A204.1 (cell line): Measurements from ENCODE around the gene ST8SIA4.

Experiments
- FAIRE-seq: peaks from 2 replicates; lab custom pipeline; 2012; peaks lifted over from hg19 to GRCh38; lab: Jason Lieb, UNC

The ST8SIA4 gene, protein sequence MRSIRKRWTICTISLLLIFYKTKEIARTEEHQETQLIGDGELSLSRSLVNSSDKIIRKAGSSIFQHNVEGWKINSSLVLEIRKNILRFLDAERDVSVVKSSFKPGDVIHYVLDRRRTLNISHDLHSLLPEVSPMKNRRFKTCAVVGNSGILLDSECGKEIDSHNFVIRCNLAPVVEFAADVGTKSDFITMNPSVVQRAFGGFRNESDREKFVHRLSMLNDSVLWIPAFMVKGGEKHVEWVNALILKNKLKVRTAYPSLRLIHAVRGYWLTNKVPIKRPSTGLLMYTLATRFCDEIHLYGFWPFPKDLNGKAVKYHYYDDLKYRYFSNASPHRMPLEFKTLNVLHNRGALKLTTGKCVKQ

DNA sequence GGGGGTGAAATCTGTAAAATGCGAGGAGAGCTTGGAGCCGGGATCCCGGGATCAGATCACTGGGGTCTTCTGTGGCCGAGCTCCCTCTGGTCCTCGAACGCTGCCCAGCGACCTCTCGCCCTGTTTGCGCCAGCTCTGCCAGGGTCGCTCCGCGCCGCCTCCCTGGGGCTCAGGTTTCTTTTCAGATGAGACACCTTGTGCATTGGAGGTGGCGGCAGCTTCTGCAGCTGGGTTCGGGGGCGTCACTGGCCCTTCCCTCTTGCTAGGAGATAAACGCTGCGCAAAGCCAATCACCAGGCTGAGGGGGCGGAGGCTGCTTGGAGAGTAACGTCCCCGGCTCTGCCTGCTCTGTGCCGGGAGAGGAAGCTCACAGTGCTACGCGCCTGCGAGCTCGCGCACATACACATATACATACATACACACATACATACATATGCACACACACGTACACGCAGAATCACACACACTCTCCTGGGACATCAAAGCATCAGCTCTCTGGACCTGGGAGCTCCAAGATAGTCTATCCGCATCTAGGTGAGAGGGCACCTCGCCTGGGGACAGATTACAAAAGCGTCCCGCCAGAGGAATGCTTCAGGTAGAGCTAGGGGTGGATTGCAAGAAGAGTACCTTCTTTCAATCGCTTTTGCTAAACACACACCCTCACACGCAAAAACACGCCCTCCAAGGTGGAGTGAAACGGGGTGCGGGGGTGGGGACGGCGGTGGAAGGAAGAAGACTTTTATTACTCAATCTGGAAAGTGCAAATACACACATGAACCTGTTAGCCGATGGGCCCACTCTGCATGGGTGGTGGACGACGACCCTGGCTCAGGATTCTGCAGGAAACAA, at the start of gene ST8SIA4:
Gene ST8SIA4, minus strand, starts transcription at position 244 of the 849 bp plus-strand sequence. CDS start 327 bp downstream, outside the sequence.
- no peak for FAIRE-seq

DNA sequence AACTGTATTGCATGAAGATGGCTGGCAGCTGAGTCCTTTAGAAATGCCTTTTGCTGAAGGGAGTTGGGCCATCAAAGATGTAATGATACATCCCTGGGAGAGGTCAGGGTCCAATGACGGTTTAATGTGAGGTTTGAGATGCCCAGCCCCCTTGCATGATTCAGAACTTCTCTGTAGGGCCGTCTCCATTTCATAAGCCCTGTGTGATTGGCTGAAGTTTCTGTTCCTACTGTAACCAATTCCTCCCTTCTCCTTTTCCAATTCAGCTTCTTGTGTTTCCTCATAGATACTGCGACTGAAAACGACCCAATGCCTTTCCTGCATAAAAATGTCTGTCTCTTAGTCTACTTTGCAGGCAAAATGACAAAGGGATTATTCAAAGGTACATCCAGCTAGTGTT, 47.9 kb upstream of the ST8SIA4 start:
- no peak for FAIRE-seq

DNA sequence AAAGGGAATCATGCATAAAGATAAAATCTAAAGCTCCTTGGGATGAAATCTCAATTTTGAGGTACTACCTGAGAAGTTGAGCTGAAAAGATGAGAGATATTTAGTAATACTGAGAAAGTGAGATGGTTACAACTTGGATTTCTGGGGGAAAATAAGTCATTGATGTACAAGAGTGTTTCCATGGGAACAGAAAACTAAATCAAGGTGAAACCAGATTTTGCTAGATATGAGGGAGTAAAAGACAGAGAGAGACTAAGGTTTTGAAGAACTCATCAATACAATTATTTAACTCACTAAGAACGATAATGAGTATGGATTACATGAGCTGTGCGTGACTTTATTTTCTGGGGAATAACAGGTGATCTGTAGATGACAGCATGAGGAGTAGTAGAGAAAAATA, 10.2 kb upstream of the ST8SIA4 start:
- FAIRE-seq, result no peak

DNA sequence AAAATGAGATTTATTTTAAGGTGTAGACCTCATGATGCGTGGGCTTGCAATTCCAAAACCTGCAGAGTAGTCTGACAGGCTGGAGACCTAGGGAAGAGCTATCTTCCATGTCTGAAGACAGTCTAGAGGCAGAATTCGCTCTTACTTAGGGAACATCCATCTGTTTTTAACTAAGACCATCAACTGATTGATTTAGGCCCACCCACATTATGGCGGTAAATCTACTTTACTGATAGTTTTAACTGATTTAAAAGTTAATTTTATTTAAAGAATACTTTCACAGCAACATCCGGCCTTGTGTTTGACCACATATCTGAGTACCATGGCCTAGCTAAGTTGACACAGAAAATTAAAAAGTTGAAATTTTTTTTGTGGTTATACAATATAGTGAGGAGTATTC, 6.0 kb upstream of the ST8SIA4 start:
- no peak for FAIRE-seq

DNA sequence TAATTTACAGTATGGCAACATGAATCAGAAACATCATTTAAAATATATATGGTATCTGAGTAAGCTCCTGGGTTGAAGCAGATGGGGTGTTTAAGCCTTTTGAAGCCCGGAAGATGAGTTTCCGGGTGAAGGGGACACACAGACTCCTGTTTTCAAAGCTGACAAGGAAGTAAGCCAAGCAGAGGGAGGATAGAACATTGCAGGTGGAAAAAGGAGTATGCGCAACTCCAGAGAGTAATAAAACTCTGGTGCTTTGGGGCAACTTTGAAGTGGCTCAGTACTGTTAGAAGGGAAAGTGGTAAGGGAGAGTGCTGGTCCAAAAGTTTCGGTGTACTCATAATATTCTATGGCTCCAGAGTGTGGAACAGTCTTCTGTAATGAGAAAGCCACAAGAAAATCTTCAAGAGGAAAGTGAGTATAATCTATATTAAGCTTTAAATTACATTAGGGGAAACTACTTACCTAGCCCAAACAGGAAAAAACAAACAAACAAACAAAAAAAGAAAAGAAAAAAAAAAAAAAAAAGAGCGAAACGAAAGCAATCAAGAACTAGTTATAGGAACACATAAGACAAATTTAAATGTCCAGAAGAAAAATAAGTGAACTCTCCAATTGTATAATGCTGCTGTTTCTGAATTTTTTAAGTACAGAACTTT, 2.3 kb upstream of the ST8SIA4 start:
- FAIRE-seq, result no peak

DNA sequence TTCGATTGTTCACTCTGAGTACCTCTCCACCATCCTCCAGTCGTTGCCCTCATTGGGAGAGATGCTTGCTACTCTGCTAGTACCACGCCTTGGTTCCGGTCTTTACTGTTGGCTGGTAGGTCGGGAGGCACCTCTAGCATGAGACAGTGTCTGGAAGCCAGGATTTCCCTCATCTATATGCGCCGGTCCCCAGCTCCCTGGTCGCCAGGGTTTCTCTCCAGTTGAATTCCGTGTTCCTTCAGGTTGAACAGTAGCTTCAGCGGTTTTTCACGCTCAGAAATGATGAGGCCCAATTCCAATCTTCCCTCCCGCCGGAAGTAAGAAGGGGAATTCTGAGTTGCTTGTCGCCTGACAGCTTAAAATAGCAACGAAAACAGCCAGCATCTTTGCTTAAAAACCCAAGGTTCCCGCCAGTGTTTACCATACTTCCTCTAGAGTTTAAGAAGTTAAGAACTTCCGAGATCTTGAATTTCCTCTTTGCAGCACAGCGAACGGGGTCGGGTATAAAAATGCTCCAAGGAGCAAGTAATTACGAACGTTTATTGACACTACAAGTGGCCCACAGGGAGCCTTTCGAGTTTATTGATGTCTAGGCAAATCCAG, 1.3 kb upstream of the ST8SIA4 start:
- no peak for FAIRE-seq

DNA sequence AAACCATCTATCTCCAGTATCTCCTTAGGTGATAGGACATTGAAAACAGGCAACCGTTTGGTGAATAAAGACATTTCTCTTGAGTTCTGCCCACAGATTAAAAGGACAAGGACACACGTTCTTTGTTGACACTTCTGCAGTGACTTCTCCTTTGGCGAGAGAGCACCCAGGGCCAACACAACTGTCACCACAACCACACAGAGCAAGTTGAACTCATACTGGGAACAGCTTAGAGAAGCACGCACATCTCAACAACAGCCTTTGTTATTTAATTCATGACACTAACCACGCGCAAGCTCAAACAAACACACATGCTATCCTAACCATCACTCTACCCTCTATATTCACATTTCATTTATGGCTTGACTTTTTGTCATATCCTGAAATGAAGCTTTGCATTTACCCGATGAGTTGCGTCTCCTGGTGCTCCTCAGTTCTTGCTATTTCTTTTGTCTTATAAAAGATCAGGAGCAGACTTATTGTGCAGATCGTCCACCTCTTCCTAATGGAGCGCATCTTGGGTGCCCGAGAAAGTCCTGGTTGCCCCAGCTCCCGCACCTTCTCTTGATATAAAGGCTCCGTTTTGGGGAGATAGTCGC, 543 bp downstream of the ST8SIA4 start:
- FAIRE-seq, result no peak

DNA sequence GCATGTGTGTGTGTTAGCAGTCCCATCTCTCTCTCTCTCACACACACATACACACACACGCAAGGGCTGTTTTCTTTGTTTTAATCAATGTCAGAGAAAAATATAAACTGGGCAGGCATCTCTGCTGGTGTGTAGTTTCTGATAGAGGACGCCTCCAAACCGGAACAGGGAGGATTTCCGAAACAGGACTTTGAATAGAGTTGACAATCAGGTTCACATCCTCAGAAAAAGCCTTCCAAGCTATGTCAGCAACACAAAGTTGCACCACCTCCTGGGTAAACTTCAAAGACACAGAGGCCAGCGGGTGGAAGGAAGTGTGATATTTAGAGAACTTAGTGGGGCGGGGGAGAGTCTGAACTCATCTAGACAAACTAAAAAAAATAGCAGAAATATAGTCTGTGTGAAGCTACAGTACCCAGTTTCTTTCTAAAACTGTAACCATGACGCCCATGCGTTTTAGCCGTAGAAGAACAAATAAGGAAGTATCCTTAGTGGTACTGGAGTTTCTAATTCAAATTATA, 1.2 kb downstream of the ST8SIA4 start:
- no peak for FAIRE-seq

DNA sequence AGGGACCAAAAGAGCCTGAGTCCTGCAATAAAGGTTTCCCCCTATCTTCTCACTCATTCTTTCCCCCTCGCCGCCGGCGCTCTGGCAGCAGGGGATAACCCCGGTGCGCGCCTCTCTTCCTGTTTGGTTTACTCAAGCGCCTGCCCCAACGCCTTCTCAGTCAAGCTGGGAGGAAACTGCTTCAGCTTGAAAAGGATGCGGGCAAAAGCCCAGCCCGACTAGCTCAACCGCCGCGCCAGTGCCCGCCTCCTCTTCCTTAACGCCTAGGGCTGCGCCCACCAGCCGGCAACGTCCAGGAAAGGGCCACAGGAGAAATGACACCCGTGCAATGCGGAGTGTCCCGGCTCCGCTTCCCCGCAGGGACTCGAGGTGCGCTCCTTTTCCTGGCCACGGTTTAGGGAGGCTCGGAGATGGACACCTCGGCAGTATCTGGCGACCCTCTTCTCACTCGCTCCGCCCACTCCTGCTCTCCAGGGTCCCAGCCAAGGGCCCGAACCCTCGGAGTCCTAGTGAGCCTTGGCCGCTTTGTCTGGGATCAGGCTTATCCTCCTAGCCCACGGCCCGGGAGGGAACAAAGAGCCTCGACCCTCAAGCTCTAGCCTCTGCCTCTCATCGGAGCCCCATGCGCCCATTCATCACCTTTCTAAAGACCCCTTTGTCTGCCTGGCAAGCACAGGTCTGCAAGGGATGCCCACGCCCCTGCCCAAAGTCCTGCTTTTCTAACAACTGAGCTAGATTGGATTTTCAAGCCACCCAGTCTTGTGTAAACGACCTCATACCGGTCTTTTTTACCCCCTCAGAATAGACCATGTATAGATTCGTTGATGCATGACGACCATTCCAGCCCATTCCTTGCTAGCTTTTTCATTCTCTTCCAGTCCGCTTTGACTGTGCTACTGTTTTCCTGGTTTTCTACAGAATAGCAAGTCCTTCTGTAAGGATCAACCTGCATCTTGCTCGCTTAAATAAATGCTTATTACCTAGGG, 2.0 kb downstream of the ST8SIA4 start:
- FAIRE-seq, result no peak

DNA sequence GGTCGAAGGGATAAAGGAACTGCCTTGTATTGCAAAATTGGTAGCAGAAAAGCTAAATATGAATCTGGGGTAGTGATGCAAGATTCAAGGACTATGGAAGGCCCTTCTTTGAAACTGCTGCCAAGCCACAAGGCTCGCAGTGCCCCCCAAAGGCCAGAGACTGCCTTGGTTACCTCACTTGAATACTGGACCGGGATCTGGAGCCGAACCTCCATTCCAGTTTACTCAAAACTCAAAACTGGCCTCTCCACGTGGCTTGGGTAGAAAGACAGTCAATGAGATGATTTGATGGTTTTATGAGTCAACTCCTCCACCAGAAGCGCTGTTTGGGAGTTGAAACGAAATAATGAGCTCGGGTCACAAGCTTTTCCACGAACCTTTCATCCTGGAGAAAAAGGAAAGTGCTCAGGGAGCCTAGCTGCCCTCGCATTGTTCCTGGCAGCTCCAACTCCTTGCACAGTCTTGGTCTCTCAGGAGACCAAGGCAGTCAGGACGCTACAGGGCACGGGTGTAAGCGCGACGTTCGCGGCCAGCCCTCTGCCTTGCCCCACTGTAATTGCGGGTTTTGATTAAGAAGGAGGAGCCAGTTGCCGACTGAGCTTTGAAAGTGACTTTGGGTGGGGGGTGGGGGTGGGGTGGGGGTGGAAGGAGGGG, 2.8 kb downstream of the ST8SIA4 start:
- no peak for FAIRE-seq

DNA sequence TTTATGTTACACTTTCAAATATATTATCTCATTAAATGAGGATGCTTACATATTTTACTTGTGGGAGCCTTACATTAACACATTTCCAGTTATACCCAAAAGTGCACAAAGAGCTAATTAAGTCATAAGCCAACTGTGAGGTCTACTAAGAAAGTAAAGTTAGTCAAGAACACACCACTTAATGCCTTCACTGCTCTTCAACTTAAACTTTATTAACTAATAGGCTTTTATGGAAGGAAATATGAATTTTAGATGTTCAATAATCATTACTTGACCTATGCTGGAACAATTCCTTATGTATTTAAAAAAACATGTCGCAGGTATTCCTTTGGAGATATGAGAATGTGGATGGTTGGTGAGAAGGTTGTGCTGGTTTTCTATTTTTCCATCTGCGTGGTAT, 3.4 kb downstream of the ST8SIA4 start:
- FAIRE-seq, result no peak

DNA sequence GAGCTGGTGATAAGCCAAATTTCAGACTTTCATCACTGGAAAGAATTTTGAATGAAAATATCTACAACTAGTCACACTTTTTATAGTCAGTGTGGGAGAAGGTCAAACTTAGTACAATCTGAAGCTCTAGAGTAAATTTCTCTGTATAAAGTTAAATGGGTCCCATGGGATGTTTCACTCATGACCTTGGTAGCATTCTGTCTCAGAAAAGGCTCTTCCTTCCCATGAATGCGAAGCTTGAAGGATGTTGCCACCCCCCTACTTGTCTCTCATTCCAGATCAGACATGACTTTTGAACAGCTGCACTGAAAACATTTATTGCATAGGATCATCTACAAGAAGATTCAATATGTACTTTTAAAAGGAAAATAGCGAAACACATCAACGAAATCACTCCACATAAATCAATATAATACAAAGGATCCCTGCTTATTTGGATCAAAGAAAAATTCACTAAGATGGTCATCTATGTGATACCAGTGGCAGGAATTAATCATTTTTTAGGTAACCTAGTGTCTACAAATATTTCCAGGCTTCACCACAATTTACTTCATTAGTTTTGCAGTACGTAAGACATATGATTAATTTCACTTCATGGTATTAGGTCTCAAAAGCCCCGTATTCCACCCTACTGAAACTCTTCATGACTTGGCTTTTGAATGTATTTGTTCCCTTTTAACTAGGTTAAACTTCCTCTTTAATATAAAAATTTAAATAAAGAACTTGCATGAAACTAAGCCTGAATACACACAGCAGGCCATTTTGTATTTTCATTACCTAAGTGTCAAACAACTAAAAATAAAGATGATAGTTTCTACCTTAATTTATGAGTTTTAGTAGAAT, 4.4 kb downstream of the ST8SIA4 start:
- FAIRE-seq, result no peak

DNA sequence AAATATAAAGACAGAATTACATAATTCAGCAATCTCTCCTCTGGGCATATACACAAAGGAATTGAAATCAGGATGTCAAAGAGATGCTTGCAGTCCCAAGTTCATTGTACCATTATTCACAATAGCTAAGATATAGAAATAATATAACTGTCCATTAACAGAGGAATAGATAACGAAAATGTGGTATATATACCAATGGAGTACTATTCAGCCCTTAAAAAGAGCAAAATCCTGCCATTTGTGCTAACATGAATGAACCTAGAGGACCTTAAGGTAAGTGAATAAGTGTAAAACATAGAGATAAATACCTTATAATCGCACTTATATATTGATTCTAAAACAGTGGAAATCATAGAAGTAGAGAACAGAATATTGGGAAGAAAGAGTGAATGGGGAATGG, 7.0 kb downstream of the ST8SIA4 start:
- no peak for FAIRE-seq

DNA sequence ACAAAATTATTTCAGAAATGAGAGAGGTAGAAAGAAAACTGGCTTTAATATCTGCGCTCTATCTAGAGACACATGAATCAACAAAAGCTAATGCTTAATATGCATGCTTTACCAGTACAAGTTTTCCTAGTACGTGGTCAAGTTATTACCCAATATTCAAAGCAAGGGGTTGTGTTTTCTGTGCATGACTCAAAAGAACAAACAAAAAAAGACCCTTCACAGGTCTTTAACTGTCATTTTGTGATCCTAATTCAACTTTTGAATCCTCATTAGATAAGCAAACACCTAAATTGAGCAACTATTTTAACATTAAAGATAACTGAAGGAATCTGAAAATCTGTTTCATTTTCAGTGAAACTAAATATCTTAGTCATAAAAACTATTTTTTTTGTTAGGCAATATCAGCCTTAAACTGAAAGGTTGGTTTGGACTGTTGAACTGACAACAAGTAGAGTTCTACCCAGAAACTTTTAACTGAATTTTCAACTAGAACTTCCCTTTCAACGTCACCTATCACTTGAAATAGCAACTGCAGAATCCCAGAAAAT, 12.5 kb downstream of the ST8SIA4 start:
- no peak for FAIRE-seq

DNA sequence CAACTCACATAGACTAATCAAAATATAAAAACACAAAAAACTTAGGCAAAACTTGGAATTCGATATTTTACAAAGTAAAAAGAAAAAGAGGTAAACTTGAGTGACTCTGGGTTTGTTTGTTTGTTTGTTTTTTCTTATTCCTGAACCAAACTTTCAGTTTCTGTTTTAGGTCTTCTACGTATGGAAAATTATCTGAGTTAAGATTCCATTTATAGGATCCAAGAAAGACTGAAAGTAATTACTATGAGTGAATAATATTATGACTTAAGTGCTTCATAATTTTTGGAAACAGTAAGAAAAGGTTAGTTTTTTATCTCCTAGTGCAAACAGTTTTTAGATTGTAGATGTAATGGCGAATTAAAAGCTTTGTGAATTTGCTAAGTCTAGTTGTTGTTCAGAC, 13.2 kb downstream of the ST8SIA4 start:
- peak; percentile 95 for FAIRE-seq

DNA sequence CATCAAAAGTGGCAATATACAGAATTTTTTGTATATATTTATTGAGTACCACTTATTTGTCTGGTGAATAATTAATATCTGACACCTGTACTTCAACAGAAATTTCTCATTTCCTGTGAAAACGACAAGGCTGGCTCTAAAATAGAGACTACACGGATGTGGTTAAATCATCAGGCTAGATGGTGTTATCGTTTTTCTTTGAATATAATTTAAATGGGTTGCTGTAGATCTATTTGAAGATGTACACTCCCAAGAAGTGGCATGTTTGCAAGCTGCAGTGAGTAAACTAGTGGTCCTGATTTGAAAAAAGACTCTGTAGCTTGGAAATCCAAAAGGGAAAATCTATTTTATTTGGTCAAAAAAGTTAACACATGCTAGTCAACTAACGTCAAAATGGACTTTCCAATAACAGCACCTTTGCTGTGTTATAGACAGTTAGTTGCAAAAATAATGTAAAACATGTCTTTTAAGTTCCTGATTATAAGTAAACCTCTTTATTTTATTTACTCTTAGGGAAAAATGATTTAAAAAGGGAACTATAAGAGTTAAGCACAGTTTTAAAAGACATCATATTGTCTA, 13.8 kb downstream of the ST8SIA4 start:
- FAIRE-seq, result no peak

DNA sequence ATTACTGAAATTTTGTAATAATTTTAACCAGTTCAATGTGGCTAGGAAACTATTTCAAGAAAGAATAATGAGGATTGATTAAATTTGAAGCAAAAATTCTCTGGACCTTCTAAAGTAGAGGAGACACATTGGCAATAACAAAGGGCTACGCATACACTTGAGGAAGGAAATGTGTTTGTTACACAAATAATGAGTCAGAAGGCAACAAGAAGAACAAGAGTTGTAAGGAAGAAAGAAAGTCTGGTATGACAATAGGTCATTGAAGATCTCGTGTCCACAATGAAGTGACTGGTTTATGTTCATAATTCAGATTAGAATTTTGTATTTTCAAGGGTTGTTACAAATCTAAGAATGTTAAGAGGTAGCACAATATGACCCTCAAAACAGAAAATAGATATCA, 25.8 kb downstream of the ST8SIA4 start:
- FAIRE-seq, result no peak

DNA sequence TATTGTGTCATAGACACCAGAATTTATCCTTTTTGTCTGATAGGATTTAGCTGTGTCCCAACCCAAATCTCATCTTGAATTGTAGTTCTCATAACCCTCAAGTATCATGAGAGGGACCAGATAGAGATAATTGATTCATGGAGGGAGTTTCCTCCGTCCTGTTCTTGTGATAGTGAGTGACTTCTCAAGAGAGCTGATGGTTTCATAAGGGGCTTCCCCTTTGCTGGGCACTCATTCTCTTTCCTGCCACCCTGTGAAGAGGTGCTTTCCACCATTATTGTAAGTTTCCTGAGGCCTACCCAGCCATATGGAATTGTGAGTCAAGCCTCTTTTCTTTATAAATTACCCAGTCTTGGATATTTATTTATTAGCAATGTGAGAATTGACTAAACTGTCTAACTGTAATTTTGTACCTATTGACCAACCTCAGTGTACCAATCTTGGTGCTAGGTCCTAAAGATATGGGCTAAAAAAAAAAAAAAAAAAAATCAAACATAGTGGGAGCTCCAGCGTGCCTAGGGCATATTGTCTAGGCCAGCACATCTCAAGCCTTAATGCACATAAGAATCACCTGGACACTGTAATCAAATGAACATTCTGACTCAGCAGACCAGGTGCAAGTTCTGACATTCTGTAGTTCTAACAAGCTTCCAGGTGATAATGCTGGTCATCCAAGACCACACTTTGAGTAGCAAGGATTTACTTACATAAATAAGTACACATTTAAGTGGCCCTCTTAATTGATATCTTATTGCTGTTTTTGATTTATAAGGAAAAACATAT, 30.5 kb downstream of the ST8SIA4 start:
- no peak for FAIRE-seq
